ENCODE measurements around the gene PTPN14. TPM values are rescaled to one million over a fixed set of nuclear protein-coding genes. Genes with fewer than 3 reads are reported as not detected.

Gene PTPN14
- total RNA-seq, 1 experiment from 2014 or later = 76.4 TPM

DNA sequence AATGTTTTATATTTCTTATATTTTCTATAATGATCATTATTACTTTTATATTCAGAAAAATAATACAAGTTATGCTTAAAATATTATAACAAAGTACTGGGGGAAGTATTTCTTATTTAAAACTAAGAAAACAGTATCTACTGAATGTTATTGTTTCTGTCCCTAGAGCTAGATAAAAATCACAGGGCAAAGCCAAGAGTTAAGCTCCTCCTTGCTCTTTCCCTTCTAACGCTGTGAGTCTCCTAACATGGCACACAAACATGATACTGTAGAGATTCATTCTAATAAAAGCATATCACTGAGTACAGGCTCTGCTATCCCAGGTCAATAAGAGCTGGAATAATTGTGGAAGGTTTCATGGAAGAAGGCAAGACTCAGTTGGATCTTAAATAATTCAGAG is 53.4 kb downstream of the PTPN14 start:
- Histone ChIP-seq H2BK20ac (ENCODE audit: low read depth, low read length, poor library complexity, severe bottlenecking) (no peak overlapping the region), H4K8ac (replicated peaks; ENCODE audit: insufficient read length, low read depth, low read length) (no peak overlapping the region), H3K4me2 (ENCODE audit: insufficient read depth, insufficient read length, low read length) (no peak overlapping the region), H2BK15ac (ENCODE audit: low read depth, low read length) (no peak overlapping the region), H3K79me2 (ENCODE audit: insufficient read depth, low read length) (peaks cover 9% of the 10 kb centered on the region; the same call in 1 of the 2 replicates), H3K4me1 (ENCODE audit: insufficient read depth, low read length) (peaks cover 6% of the 10 kb centered on the region; the same call in 1 of the 2 replicates), H3K23me2 (ENCODE audit: insufficient read length, low read depth, low read length, poor library complexity, severe bottlenecking) (no peaks in the 10 kb centered on the region), H3K9me3 (ENCODE audit: control insufficient read depth, low read depth, low read length) (no peaks in the 10 kb centered on the region), H2BK12ac (ENCODE audit: insufficient read length, low read depth, low read length) (no peak overlapping the region), H2BK5ac (ENCODE audit: insufficient read length, low read length) (no peak overlapping the region), H3K27ac (ENCODE audit: insufficient read length, low read depth, low read length) (no peak overlapping the region), H3K9ac (ENCODE audit: extremely low read depth, insufficient read length, low read length) (no peak overlapping the region), H2BK120ac (ENCODE audit: low read depth, low read length, poor library complexity, severe bottlenecking) (no peak overlapping the region), H3K4ac (ENCODE audit: low read depth, low read length) (no peak overlapping the region), H4K5ac (ENCODE audit: insufficient read length, low read depth, low read length) (no peak overlapping the region), H3K23ac (ENCODE audit: insufficient read length, low read depth, low read length) (no peak overlapping the region), H3T11ph (ENCODE audit: low read length) (no peak overlapping the region), H3K56ac (ENCODE audit: insufficient read length, low read depth, low read length) (no peak overlapping the region), H4K91ac (ENCODE audit: insufficient read length, low read depth, low read length) (no peak overlapping the region), H3K79me1 (ENCODE audit: insufficient read depth, low read depth, low read length, poor library complexity, severe bottlenecking) (peaks cover 7% of the 10 kb centered on the region), H4K20me1 (ENCODE audit: control insufficient read depth, insufficient read depth, insufficient read length) (no peaks in the 10 kb centered on the region), H2AFZ (ENCODE audit: low read length) (no peak overlapping the region), H2AK5ac (ENCODE audit: insufficient read length, low read length) (no peak overlapping the region), H3K27me3 (ENCODE audit: insufficient read depth, low read length) (no peaks in the 10 kb centered on the region), H3K14ac (ENCODE audit: insufficient read depth, low read length) (no peak overlapping the region), H3K18ac (ENCODE audit: insufficient read length, low read depth, low read length) (no peak overlapping the region)
- Mint-ChIP-seq H3K4me3 (no peak overlapping the region), H3K27me3 (ENCODE audit: low read depth) (no peaks in the 10 kb centered on the region), H3K27ac (peak overlapping the region in 1 of 3 experiments; percentile 24; a peak in 1 of 7 replicates), H3K36me3 (ENCODE audit: insufficient read depth in 1 of 3, low read depth in 3 of 3) (no peaks in the 10 kb centered on the region; a peak in 1 of 7 replicates), H3K4me1 (peaks cover 38 to 41% of the 10 kb centered on the region in 2 experiments), H3K9me3 (no peaks in the 10 kb centered on the region)
- no peak for DNase-seq
- TF ChIP-seq, protein P1, sequence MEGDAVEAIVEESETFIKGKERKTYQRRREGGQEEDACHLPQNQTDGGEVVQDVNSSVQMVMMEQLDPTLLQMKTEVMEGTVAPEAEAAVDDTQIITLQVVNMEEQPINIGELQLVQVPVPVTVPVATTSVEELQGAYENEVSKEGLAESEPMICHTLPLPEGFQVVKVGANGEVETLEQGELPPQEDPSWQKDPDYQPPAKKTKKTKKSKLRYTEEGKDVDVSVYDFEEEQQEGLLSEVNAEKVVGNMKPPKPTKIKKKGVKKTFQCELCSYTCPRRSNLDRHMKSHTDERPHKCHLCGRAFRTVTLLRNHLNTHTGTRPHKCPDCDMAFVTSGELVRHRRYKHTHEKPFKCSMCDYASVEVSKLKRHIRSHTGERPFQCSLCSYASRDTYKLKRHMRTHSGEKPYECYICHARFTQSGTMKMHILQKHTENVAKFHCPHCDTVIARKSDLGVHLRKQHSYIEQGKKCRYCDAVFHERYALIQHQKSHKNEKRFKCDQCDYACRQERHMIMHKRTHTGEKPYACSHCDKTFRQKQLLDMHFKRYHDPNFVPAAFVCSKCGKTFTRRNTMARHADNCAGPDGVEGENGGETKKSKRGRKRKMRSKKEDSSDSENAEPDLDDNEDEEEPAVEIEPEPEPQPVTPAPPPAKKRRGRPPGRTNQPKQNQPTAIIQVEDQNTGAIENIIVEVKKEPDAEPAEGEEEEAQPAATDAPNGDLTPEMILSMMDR (conservative IDR thresholded peaks at IDR 0.05) = no peak
- WGBS (ENCODE audit: extremely low coverage, insufficient read length, low lambda C conversion rate) = no CpG with 5 or more reads among the region's 1 CpG
